Measurements from ENCODE around the gene SKP2.
"Not testable (repeated sequence)": the region's sequence is repeated elsewhere in the genome, so short reads cannot be mapped to it uniquely, and the experiment has no call there.

Gene SKP2

DNA sequence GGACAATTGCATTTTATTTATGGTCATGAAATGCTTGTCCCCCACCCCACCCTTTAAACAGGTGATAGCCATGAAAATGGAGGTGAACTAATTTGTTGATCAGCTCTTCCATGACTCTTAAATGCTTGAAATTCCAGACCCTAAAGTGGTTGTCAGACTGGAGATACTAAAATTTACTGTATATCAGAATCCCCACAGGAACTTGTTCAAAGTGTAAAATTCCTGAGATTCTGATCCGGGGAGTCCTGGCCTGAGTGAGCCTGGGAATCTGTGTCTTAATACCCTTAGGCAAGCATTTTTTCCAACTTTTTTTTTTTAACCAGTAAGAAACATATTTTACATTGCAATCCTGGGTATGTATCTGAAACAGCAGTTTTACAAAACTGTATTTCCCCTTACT is 4.7 kb downstream of the SKP2 start:
- DNase-seq (ENCODE audit: low read depth), result no peak

DNA sequence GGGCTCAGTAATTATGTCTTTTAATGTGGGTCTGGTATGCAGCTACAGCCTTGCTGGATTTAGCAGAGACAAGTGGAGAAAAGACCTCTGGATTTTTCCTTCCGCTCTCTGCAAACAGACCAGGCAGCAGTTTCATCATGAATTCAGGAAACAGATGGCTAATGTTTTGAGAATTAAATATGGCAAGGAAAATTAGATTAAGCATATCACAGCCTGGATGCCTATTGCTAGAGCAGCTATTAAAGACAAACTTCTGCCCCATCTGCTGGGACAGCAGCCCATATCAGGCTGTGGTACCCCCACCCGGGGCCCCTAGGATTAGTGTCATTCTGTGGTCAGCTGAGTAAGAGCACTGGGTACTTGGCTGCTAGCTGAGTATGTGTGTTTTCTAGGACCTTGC is 6.2 kb downstream of the SKP2 start:
- no peak for DNase-seq (ENCODE audit: low read depth)

DNA sequence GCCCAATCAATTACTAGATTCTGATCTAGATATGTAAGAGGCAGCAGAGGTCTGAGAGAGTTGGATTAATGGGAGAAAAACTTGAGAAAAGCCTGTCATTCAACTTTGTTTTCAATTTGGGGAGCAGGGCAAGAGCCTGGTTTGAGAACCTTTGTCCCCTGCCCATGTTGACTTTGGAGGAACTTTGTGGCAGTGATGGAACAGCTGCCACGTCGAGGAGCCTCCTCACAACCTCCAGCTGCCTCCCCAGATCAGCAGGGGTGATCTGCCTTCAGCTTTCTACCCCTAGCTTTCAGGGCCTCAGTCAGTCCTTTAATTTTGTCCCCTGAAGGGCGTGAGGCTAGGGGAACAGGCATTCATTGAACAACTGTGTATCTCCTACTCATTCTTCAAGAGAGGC is 8.7 kb downstream of the SKP2 start:
- no peak for DNase-seq (ENCODE audit: low read depth)

DNA sequence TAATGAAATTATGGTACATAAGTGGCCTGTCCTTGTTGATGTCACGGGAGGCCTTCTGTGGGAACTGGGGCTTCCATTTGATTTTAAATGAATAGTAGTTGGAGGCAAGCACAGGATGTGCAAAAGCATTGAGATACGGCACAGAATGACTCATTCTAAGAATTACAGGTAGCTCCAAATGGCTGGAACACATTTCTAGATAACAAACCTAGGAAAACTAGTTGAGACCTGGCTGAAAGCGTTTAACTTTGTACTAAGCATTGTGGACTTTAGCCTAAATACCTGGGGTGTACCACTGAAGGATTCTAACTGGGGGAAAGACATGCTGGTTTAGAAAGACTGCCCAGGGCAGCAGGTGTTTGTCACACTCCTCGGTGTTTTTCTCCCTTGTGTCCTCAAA is 9.4 kb downstream of the SKP2 start:
- DNase-seq (ENCODE audit: low read depth), result no peak

DNA sequence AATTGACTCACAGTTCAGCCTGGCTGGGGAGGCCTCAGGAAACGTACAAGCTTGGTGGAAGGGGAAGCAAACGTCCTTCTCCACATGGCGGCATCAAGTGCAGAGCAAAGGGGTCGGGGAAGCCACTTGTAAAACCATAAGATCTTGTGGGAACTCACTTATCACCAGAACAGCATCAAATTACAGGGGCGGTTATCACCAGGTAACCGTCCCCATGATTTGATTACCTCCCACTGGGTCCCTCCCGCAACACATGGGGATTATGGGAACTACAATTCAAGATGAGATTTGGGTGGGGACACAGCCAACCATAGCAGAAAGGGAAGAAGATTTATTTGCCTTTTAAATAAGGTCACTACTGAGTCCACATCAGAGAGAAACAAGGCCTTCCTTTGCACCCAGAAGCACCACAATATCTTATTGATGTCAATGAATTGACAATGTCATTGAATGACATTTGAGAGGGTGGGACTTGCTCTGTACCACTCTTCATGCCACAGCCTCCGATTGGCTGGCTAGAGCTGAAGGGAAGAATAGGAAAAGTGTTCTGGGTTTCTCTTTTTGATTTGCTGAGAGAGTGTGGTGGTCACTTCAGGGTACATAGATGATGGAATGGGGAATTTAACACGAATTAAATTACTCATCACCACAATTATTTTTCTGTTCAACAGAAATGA is 11.0 kb downstream of the SKP2 start:
- no peak for DNase-seq (ENCODE audit: low read depth)

DNA sequence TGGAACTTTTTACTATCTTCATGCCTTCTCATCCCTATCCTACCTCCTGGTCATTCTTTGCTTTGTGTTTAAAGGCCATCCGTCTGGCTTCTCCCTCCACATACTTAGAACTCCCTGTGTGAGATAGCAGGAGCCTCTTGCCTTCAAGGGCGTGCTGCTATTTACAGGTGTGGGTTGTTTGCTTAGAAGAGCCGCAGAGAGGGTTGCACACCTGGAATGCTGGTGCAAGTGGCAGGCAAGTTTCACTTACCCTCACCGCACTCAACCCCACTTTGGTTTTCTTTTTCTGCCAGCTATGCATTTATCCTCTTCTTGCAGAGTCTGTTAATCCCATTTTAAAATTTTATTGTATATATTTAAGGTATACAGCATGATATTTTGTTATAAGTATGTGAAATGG is 12.6 kb downstream of the SKP2 start:
- no peak for DNase-seq (ENCODE audit: low read depth)

DNA sequence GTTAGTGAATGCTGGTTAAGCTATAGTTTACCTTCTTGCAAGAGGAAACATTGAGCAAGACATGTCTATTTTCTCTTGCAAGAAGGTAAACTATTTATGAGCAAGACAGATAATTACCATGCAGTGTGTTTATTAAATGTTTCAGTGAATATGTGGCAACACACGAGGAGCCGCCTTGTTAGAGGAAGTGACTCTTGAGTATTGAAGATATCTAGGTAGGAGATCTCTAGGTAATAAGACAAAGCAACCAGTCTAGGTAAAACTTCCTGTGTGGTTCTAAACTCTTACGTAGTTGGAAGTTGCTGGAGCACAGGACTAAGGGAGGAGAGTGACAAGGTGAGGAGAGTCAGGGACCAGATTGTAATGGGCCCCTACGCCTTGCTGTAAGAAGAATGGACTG is 16.8 kb downstream of the SKP2 start:
- no peak for DNase-seq (ENCODE audit: low read depth)

DNA sequence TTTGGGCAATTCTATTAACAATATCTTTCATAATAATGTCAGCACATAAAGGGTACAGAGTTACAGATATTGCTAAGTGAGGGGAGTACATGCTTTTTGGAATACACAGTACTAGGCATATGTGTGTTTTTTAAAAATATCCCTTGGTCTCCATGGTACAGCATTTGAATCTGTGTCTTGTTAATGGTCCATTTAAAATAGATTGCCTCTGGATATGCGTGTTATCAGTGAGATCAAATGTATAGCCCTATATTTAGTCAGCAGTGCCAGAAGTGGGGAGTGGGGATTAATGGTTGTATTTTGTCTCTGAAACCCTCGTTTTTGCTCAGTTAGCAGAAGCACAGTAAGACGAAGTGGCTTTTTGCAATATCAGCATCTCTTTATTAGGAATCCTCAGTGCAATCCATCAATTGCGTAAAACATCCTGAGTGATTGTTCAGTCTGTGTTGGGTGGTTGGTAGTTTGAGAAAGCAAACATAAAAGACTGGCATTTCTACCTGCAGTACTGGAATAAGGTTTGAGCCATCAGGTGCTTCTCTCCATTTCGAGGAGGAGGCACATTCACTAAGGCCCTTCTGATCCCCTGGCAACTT is 19.0 kb downstream of the SKP2 start:
- DNase-seq (ENCODE audit: low read depth), result no peak

DNA sequence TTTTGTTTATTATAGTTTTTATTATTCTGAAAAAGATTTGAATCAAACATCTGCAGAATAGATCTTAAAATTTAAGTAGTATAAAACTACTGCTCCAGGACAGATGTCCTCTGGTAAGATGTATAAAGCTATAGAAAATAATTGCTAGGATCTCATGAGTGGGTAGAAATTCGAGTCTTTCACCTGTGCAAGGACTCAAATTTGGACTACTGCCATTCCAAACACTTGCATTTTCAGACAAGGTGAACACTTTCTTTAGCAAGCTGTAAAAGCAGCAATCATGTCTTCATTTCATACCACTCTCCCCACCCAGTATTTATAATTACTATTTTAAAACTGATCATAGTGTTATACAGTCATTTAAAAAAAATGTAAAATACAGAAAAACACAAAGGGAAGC is 20.7 kb downstream of the SKP2 start:
- no peak for DNase-seq (ENCODE audit: low read depth)

DNA sequence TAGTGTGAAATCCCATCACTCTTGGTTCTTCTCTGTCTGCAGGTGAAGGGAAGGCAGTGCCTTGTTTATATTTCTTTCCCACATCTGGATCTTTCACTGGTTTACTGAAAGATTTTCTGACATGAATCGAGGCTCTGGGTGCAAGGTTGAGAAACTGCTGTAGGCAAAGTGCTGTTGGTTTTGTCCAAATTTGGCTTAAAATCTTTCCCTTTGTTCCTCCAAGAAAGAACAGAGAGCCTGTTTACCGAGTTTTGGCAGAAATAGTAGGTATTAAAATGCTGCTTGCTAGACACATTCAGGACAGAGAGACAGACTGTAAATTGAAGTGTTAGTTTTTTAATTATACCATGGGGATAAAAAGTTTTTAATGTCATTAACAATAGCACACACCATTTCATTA is 21.5 kb downstream of the SKP2 start:
- DNase-seq (ENCODE audit: low read depth), result no peak

DNA sequence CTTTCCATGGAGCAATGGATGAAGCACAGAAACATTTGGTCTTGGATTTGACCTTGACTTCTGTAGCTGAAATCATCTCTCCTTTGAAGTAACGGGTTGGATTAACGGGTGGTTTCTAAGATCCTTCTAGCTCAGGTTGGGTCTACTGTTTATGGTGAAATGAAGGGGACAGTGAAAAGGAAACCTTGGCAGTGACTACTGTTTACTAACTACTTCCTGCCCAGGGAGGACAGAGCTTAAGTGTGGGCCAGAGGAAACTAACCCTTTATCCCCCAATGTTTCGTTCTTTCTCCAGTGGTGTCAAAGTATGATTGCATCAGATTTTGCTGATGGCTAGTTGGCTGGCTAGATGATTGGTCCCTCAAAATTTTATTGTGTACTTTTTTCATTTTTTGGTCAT is 22.2 kb downstream of the SKP2 start:
- no peak for DNase-seq (ENCODE audit: low read depth)

DNA sequence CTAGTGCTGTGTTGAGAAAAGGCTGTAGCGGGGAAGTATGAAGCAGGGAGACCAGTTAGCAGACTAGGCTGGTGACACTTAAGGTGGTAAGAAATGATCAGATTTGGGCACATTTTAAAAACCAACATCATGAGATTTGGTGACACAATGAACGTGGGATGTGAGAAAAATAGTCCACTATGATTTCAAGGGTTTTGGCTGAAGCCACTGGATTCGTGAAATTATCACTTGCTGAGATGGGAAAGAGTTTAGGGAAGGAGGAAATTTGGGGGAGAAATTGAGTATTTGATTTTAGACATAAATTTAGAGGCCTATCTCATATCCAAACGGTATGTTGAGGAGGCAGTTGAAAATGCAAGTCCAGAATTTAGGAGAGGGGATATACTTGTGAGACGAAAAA is 23.1 kb downstream of the SKP2 start:
- DNase-seq (ENCODE audit: low read depth), result no peak

DNA sequence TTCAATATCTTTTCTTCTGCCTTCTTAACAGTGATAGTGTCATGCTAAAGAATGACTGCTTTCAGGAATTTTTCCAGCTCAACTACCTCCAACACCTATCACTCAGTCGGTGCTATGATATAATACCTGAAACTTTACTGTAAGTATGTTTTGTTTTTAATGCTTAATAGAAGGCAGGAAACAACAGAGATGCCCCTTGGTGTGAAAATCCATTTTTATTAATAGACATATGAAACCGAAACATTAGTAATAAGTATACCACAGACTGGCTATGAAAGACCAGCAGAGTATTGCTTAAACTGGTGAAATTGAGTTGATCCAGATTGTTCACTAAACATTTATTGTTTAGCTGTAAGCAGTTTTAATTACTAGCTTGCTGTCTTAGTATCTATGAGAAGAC is 25.2 kb downstream of the SKP2 start:
- DNase-seq (ENCODE audit: low read depth), result no peak

DNA sequence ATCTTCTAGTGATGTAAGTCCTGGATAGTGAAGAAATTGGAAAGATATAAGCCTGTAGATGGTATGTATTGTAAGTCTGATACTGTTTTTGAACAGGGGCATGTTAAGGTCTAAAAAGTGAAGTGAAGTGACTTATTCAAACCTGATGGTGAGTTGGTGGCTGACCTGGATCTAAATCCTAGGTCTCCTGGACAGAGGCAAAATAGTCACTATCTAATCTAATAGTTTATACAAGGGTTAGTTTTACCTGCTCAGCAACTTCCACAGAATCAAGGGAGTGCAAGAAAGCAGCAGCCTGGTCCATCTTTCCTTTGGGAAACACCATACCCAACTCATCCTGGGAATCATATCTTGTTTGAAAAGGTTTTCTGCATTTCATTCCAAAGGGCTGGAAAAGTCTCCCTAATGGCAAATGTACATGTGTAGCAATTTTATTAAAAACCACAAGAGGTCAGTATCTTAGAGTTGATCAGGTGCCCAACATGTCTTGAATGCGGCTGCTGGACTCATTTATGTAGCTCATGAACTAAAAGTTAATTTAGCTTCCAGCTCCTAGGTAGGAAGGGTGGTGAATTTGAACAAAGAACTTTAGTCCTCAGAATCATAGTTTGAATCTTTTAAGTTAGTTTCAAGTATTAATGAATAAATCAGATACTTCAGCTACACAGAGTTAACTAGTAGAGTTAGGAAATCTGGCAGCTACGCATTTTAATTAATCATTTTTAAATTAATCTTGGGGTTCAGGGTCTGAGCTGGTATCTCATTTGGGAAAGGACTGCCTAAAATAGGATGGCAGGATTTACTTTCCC is 26.0 kb downstream of the SKP2 start:
- no peak for DNase-seq (ENCODE audit: low read depth)

DNA sequence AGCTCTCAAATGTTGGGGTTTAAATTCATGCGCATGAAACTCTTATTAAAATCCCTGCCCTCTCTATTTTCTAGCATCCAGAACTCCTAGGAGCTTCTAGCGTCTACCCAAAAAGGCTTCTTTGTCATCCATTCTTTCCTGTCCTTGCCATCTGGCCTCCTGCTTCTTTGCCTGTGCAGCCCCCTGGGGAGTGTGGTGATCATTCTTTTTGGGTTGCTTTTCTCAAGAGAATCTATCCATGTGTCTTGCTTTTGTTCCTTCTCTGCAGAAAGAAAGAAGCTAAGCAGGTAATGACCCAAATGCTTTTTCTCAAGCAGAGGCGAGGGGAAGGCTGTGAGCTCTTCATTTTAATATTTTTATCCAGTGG is 26.6 kb downstream of the SKP2 start:
- DNase-seq (ENCODE audit: low read depth), result no peak

DNA sequence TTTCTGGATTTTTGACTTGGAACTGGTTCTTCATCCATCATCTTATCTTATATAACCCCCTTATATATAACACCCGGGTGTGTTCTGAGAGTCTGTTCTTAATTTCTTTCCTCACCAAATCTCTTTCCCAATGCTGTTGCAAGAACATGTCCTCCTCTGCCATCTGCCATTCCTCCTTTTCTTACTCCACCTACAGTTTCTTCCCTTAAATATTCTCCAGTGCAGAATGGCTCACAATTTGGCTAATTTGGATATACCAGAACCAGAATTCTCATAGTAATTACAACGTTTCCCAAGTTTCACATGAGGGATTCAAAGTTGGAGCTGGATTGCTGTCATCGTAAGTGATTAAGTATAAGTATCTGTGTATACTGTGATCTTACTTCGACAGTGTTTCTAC is 28.0 kb downstream of the SKP2 start:
- DNase-seq (ENCODE audit: low read depth), result no peak

DNA sequence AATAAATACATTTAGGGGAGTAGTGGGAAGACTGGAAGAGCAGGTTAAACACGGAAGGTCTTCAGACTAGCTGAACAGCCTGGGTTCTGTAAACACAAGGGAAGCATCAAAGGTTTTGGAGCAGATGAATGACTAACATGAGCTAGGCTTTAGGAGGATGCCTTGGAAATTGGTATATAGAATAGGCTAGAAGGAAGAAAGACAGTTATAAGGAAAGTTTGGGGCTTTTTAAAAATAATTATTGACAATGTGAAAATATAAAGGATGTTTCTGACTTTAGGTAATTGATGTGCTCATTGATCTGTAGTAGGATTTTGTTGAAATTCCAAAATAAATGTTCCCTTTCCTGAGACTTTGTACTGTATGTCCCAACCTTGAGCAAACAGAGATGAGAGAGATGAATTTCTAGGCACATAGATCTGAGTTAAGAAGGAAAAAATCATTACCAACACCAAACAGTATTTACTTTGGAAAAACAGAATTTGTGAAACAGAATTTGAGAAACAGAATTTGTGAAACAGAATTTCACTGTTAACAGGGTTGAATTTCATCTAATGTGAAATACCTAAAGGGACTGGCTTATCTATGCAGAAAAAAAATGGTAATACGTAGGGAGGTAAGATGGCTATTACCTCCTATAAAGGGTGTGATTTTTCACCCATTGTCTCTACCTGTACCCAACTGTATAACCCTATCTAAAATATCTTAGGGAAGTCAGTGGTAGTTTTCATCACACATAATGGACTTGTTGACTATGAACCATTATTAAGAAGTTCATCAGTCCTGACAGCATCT is 28.8 kb downstream of the SKP2 start:
- no peak for DNase-seq (ENCODE audit: low read depth)

DNA sequence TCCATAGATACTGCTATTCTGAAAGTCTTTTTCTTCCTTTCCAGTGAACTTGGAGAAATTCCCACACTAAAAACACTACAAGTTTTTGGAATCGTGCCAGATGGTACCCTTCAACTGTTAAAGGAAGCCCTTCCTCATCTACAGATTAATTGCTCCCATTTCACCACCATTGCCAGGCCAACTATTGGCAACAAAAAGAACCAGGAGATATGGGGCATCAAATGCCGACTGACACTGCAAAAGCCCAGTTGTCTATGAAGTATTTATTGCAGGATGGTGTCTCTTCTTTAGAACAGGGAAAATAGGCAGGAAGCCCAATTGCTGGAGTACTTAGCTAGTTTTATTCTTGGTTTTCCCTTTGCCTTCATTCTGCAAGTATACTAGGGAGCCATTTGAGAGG is 29.9 kb downstream of the SKP2 start:
- no peak for DNase-seq (ENCODE audit: low read depth)

DNA sequence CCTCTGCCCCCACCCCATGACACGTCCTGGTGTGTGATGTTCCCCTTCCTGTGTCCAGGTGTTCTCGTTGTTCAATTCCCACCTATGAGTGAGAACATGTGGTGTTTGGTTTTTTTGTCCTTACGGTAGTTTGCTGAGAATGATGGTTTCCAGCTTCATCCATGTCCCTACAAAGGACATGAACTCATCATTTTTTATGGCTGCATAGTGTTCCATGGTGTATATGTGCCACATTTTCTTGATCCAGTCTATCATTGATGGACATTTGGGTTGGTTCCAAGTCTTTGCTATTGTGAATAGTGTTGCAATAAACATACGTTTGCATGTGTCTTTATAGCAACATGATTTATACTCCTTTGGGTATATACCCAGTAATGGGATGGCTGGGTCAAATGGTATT is 32.5 kb downstream of the SKP2 start:
- not testable (repeated sequence) for DNase-seq (ENCODE audit: low read depth)

DNA sequence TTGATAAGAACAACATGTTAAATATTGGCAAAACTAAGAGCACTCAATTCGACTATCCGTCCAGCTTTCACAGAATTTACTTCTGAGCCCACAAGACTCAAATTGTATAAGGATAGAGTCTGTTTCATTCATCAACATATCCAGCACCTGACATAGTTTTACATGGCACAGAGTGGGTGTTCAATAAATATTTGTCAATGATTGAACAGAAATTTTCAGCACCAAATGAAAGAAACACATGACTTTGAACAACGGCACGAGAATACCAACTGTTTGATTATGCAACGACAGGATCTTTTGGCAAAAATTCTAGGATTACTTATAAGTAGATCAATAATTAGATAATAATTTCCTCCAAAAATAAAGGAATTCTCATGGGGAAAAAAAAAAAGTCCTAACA is 41.8 kb downstream of the SKP2 start:
- DNase-seq (ENCODE audit: low read depth), result no peak

DNA sequence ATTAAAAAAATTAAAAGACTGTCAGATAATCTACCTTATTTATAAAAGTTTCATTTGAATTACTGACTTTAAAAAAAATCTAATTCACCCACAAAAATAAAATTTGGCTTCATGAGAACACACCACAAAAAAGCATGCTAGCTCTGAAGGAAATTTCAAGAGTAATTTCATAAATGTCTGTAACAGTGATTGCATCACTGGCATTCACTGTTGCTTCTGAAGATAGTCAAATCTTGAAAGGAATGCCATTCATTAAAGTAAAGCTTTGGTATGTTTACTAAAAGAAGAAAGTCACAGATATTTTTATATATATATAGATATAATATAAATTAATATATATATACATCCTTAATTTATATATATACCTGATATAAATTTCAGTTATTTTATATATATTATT is 46.4 kb downstream of the SKP2 start:
- DNase-seq (ENCODE audit: low read depth), result no peak

DNA sequence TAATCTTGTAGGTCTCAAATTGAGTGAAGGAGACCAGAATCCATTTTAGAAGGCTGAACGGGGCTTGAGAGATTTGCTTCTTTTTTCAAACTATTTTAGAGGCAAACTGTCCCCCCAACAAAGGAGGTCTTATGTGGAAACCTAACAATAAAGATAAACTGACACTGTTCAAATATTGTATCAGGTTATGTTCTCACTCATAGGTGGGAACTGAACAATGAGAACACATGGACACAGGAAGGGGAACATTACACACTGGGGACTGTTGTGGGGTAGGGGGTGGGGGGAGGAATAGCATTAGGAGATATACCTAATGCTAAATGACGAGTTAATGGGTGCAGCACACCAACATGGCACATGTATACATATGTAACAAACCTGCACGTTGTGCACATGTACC is 46.9 kb downstream of the SKP2 start:
- not testable (repeated sequence) for DNase-seq (ENCODE audit: low read depth)

DNA sequence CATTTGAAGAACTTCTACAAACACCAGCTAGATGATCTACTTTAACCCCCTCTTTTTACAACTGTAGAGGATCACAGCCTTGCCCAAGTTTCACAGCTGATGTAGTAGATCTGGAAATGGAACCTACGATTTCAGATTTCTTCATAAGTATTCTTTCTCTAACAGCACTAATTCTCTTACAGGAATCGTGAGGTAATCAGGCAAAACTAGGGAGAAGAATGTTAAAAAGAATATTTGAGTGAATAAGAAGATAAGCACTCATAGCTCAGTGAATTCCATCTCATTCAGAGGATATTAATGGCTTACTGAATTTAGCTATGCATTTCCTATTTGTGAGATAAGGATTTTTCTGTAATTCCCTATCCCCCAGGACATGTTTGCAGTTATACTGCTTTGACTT is 47.7 kb downstream of the SKP2 start:
- DNase-seq (ENCODE audit: low read depth), result no peak

Measured in stimulated activated CD8-positive, alpha-beta memory T cell treated with anti-CD3 and anti-CD28 coated beads, Interleukin-12 subunit alpha, Interleukin-12 subunit beta, amount 100 ng/mL, for 4 hours (primary cell).